Trophoblast cell (in vitro differentiated cells and primary cell): ENCODE data around the gene SBK2.

ENCODE experiments used
- DNase-seq, 2 donors: peaks; one replicate each; pipeline ENCODE4 v3.0.0-alpha.2; 2016
- H2AFZ ChIP-seq: 2 replicates; pipeline ENCODE4 v1.6.1; 2013; ENCODE audit warnings: low read length, moderate library complexity, mild to moderate bottlenecking; ENCODE audit not compliant: insufficient read depth, poor library complexity
- H2AK5ac ChIP-seq: 2 replicates; pipeline ENCODE4 v1.6.1; 2013; ENCODE audit warnings: mild to moderate bottlenecking, low read length
- H2BK120ac ChIP-seq: 2 replicates; pipeline ENCODE4 v1.6.1; 2013; ENCODE audit warnings: low read length, mild to moderate bottlenecking, moderate library complexity; ENCODE audit not compliant: insufficient read depth, poor library complexity
- H2BK12ac ChIP-seq: 2 replicates; pipeline ENCODE4 v1.6.1; 2013; ENCODE audit warnings: mild to moderate bottlenecking, low read length, moderate library complexity
- H2BK5ac ChIP-seq: 2 replicates; pipeline ENCODE4 v1.6.1; 2013; ENCODE audit warnings: low read length, low read depth, moderate library complexity, mild to moderate bottlenecking; ENCODE audit not compliant: poor library complexity
- H3K14ac ChIP-seq: 2 replicates; pipeline ENCODE4 v1.6.1; 2013; ENCODE audit warnings: mild to moderate bottlenecking, low read length
- H3K18ac ChIP-seq: 2 replicates; pipeline ENCODE4 v1.6.1; 2013; ENCODE audit warnings: mild to moderate bottlenecking, low read length
- H3K23ac ChIP-seq: 2 replicates; pipeline ENCODE4 v1.6.1; 2013; ENCODE audit warnings: low read length
- H3K27ac ChIP-seq: 2 replicates; pipeline ENCODE4 v1.5.1; 2013; ENCODE audit warnings: low read depth, mild to moderate bottlenecking, inconsistent platforms, low read length, moderate library complexity
- H3K27me3 ChIP-seq: 2 replicates; pipeline ENCODE4 v1.6.1; 2013; ENCODE audit warnings: inconsistent platforms, mild to moderate bottlenecking, low read length, moderate library complexity; ENCODE audit not compliant: insufficient read depth
- H3K36me3 ChIP-seq, 2 experiments: 1 replicate in 1 of 2; 2 replicates in 1 of 2; pipeline ENCODE4 v1.6.1; 2013; ENCODE audit warnings: low read length in 2 of 2, mild to moderate bottlenecking in 2 of 2, moderate library complexity in 1 of 2; ENCODE audit not compliant: insufficient read depth in 2 of 2, control insufficient read depth in 1 of 2
- H3K4ac ChIP-seq: 2 replicates; pipeline ENCODE4 v1.6.1; 2013; ENCODE audit warnings: low read depth, mild to moderate bottlenecking, low read length, moderate library complexity
- H3K4me1 ChIP-seq, 2 experiments: 1 replicate in 1 of 2; 2 replicates in 1 of 2; pipeline ENCODE4 v1.6.1; 2013; ENCODE audit warnings: low read length in 2 of 2, mild to moderate bottlenecking in 2 of 2, moderate library complexity in 1 of 2; ENCODE audit not compliant: insufficient read depth in 2 of 2, control insufficient read depth in 1 of 2
- H3K4me2 ChIP-seq: 2 replicates; pipeline ENCODE4 v1.6.1; 2013; ENCODE audit warnings: inconsistent platforms, mild to moderate bottlenecking, low read length, moderate library complexity
- H3K4me3 ChIP-seq: 2 replicates; pipeline ENCODE4 v1.5.1; 2013; ENCODE audit warnings: mild to moderate bottlenecking, low read depth, low read length, inconsistent platforms
- H3K79me1 ChIP-seq: one replicate; pipeline ENCODE4 v1.6.1; 2013; ENCODE audit warnings: low read length
- H3K79me2 ChIP-seq: 2 replicates; pipeline ENCODE4 v1.6.1; 2013; ENCODE audit warnings: low read length, mild to moderate bottlenecking; ENCODE audit not compliant: control insufficient read depth, insufficient read depth, poor library complexity
- H3K9ac ChIP-seq: 2 replicates; pipeline ENCODE4 v1.6.1; 2013; ENCODE audit warnings: mild to moderate bottlenecking, low read length
- H3K9me3 ChIP-seq: 2 replicates; pipeline ENCODE4 v1.6.1; 2013; ENCODE audit warnings: low read depth, mild to moderate bottlenecking, control low read depth, inconsistent platforms, low read length; ENCODE audit not compliant: insufficient read depth
- H4K12ac ChIP-seq: 2 replicates; pipeline ENCODE4 v1.6.1; 2013; ENCODE audit warnings: low read depth, mild to moderate bottlenecking, low read length, moderate library complexity
- H4K8ac ChIP-seq: 2 replicates; pipeline ENCODE4 v1.6.1; 2013; ENCODE audit warnings: low read depth, mild to moderate bottlenecking, low read length, moderate library complexity
- H4K91ac ChIP-seq: one replicate; pipeline ENCODE4 v1.6.1; 2013; ENCODE audit warnings: low read depth, mild to moderate bottlenecking, low read length, moderate library complexity
- WGBS: extraction: QIAGEN DNeasy Blood & Tissue Kit; methylation state at CpG from one replicate; pipeline ENCODE4 v1.1.7; 2013; ENCODE audit warnings: missing lambda C conversion rate; ENCODE audit not compliant: insufficient read length, insufficient coverage; ENCODE audit errors: extremely low coverage; 5-methylcytosine and 5-hydroxymethylcytosine counted together

Gene SBK2

GRCh38 chr19:55579766-55580621 lies 43.1 kb upstream of the SBK2 start:
- Histone ChIP-seq H3K27ac (peak overlapping the region; percentile 94), H3K4me1 (peaks cover 3 to 7% of the 10 kb centered on the region in 2 experiments), H3K36me3 (peaks cover 25 to 26% of the 10 kb centered on the region in 2 experiments), H3K23ac (no peak overlapping the region), H2BK12ac (no peak overlapping the region), H2AFZ (peak overlapping the region; percentile 68), H3K4me2 (peak overlapping the region; percentile 81), H2BK5ac (peak overlapping the region; percentile 86), H3K4ac (peak overlapping the region; percentile 84), H4K91ac (peak overlapping the region; percentile 96), H3K9ac (peak overlapping the region; percentile 98), H3K14ac (peak overlapping the region; percentile 91), H4K12ac (peak overlapping the region; percentile 71), H3K27me3 (no peaks in the 10 kb centered on the region), H2BK120ac (peak overlapping the region; percentile 65), H3K79me2 (peaks cover 11% of the 10 kb centered on the region), H2AK5ac (peak overlapping the region; percentile 97), H3K9me3 (peaks cover 2% of the 10 kb centered on the region), H4K8ac (peak overlapping the region; percentile 94), H3K4me3 (peak overlapping the region; percentile 92), H3K18ac (peak overlapping the region; percentile 96), H3K79me1 (peaks cover 13% of the 10 kb centered on the region)
- no peak for DNase-seq
- no CpG with 5 or more reads among the region's 20 CpGs for WGBS

GRCh38 chr19:55578761-55579747 lies 42.1 kb upstream of the SBK2 start:
- Histone ChIP-seq H4K8ac (no peak overlapping the region), H2BK120ac (no peak overlapping the region), H3K4me2 (peak overlapping the region; percentile 81), H3K4ac (peak overlapping the region; percentile 84), H3K9ac (no peak overlapping the region), H3K27ac (no peak overlapping the region), H3K79me1 (peaks cover 13% of the 10 kb centered on the region), H2BK5ac (no peak overlapping the region), H3K18ac (no peak overlapping the region), H3K79me2 (peaks cover 11% of the 10 kb centered on the region), H3K23ac (no peak overlapping the region), H2AFZ (no peak overlapping the region), H4K91ac (peak overlapping the region; percentile 78), H3K27me3 (no peaks in the 10 kb centered on the region), H3K4me3 (peak overlapping the region; percentile 10), H2AK5ac (no peak overlapping the region), H3K14ac (no peak overlapping the region), H3K36me3 (peaks cover 25 to 26% of the 10 kb centered on the region in 2 experiments), H3K9me3 (peaks cover 2% of the 10 kb centered on the region), H4K12ac (peak overlapping the region; percentile 10), H2BK12ac (no peak overlapping the region), H3K4me1 (peaks cover 3 to 7% of the 10 kb centered on the region in 2 experiments)
- no peak for DNase-seq
- no CpG with 5 or more reads among the region's 90 CpGs for WGBS

- Histone ChIP-seq H3K4me3 (no peak overlapping the region), H3K23ac (no peak overlapping the region), H2BK120ac (no peak overlapping the region), H3K4me2 (no peak overlapping the region), H3K4me1 (peaks cover 3 to 7% of the 10 kb centered on the region in 2 experiments), H3K18ac (no peak overlapping the region), H3K79me2 (peaks cover 11% of the 10 kb centered on the region), H2AFZ (no peak overlapping the region), H3K27me3 (no peaks in the 10 kb centered on the region), H3K36me3 (peaks cover 25 to 26% of the 10 kb centered on the region in 2 experiments), H3K4ac (no peak overlapping the region), H2BK12ac (no peak overlapping the region), H3K9ac (no peak overlapping the region), H4K12ac (no peak overlapping the region), H3K9me3 (peaks cover 2% of the 10 kb centered on the region), H3K27ac (no peak overlapping the region), H2BK5ac (no peak overlapping the region), H3K79me1 (peaks cover 13% of the 10 kb centered on the region), H4K91ac (no peak overlapping the region), H2AK5ac (no peak overlapping the region), H3K14ac (no peak overlapping the region), H4K8ac (no peak overlapping the region)
- no CpG with 5 or more reads among the region's 83 CpGs for WGBS
- no peak for DNase-seq
Measured at GRCh38 chr19:55578031-55578760, 41.3 kb upstream of the SBK2 start.

- Histone ChIP-seq H4K12ac (no peak overlapping the region), H3K9me3 (peaks cover 2% of the 10 kb centered on the region), H4K8ac (no peak overlapping the region), H3K4me2 (no peak overlapping the region), H3K4me1 (peaks cover 3 to 7% of the 10 kb centered on the region in 2 experiments), H3K4me3 (no peak overlapping the region), H3K14ac (no peak overlapping the region), H3K27me3 (no peaks in the 10 kb centered on the region), H3K4ac (no peak overlapping the region), H3K23ac (no peak overlapping the region), H2AK5ac (no peak overlapping the region), H3K36me3 (peaks cover 25 to 26% of the 10 kb centered on the region in 2 experiments), H3K9ac (no peak overlapping the region), H4K91ac (no peak overlapping the region), H2AFZ (no peak overlapping the region), H3K79me1 (peaks cover 13% of the 10 kb centered on the region), H2BK5ac (no peak overlapping the region), H2BK120ac (no peak overlapping the region), H3K18ac (no peak overlapping the region), H3K27ac (no peak overlapping the region), H2BK12ac (no peak overlapping the region), H3K79me2 (peaks cover 11% of the 10 kb centered on the region)
- no CpG with 5 or more reads among the region's 5 CpGs for WGBS
- no peak for DNase-seq
Measured at GRCh38 chr19:55576746-55577145, 39.8 kb upstream of the SBK2 start.
